T-cell (primary cell): ENCODE results near the gene HPS3. TPM values are rescaled to one million over a fixed set of nuclear protein-coding genes. Genes with fewer than 3 reads are reported as not detected.

Experiments
- ATAC-seq, 4 experiments: fragments of 200-7000 bp in 3 of 4; fragments of 150-1000 bp in 1 of 4; cut with Tn5 transposase; replicated peaks in 1 of 4; 1 replicate in 3 of 4; 2 replicates in 1 of 4; pipeline ENCODE4 v1.10.0; 2021; ENCODE audit warnings: moderate library complexity in 3 of 4, mild to moderate bottlenecking in 2 of 4, moderate number of reproducible peaks in 1 of 4
- CTCF ChIA-PET, 2 donors: fragments of 300-600 bp; sonication (Branson Sonifier 250); formaldehyde crosslinking; loops; one replicate each; lab custom pipeline; 2022; ENCODE audit warnings: antibody characterized with exemption in 2 of 2; lab: Charles Lee
- POLR2A ChIA-PET, 2 donors: fragments of 300-600 bp; sonication (Branson Sonifier 250); formaldehyde crosslinking; loops; one replicate each; lab custom pipeline; 2022; ENCODE audit warnings: antibody characterized with exemption in 2 of 2; lab: Charles Lee
- DNase-seq, 35 experiments: peaks; one replicate each; pipeline versions ENCODE4 v3.0.0 to v3.0.0-alpha.2; 2013 to 2023
- H3K27ac ChIP-seq: one replicate; pipeline ENCODE4 v1.5.1; 2013; ENCODE audit warnings: low read length
- H3K27me3 ChIP-seq, 2 experiments: replicated peaks in 1 of 2; 1 replicate in 1 of 2; 2 replicates in 1 of 2; pipeline versions ENCODE4 v1.6.1 to v1.7.0; 2013; ENCODE audit warnings: low read length in 1 of 2, mixed read lengths in 1 of 2; ENCODE audit not compliant: control insufficient read depth in 2 of 2, insufficient read depth in 2 of 2; ENCODE audit errors: extremely low read depth in 1 of 2
- H3K36me3 ChIP-seq, 2 donors: 1 replicate in 1 of 2; 2 replicates in 1 of 2; pipeline versions ENCODE4 v1.6.1 to v1.7.0; 2013; ENCODE audit warnings: low read length in 1 of 2; ENCODE audit not compliant: control insufficient read depth in 2 of 2, insufficient read depth in 1 of 2; ENCODE audit errors: extremely low read depth in 1 of 2
- H3K4me1 ChIP-seq, 2 experiments: 1 replicate in 1 of 2; 2 replicates in 1 of 2; pipeline versions ENCODE4 v1.6.1 to v1.7.0; 2013; ENCODE audit warnings: low read length in 2 of 2, mixed read lengths in 1 of 2; ENCODE audit not compliant: insufficient read depth in 2 of 2, control insufficient read depth in 1 of 2; ENCODE audit errors: extremely low read depth in 1 of 2
- H3K4me3 ChIP-seq, 2 donors: 1 replicate in 1 of 2; 2 replicates in 1 of 2; pipeline versions ENCODE4 v1.5.1 to v1.7.0; 2013; ENCODE audit warnings: mild to moderate bottlenecking in 2 of 2, low read length in 1 of 2, moderate library complexity in 1 of 2; ENCODE audit not compliant: control insufficient read depth in 1 of 2; ENCODE audit errors: extremely low read depth in 1 of 2
- H3K9me3 ChIP-seq: 2 replicates; pipeline ENCODE4 v1.7.0; 2013
- H3K27ac Mint-ChIP-seq, 2 donors: one replicate each; pipeline ENCODE4 v1.8.0; 2020 to 2021; ENCODE audit warnings: mild to moderate bottlenecking in 2 of 2, mixed read lengths in 2 of 2
- H3K27me3 Mint-ChIP-seq, 2 donors: one replicate each; pipeline ENCODE4 v1.8.0; 2021 to 2022; ENCODE audit warnings: mixed read lengths in 2 of 2
- H3K36me3 Mint-ChIP-seq: one replicate; pipeline ENCODE4 v1.8.0; 2021; ENCODE audit warnings: mixed read lengths
- H3K4me1 Mint-ChIP-seq, 3 donors: one replicate each; pipeline ENCODE4 v1.8.0; 2020 to 2022; ENCODE audit warnings: mixed read lengths in 3 of 3, mild to moderate bottlenecking in 1 of 3
- H3K4me3 Mint-ChIP-seq, 3 donors: one replicate each; pipeline ENCODE4 v1.8.0; 2020 to 2022; ENCODE audit warnings: mild to moderate bottlenecking in 3 of 3, mixed read lengths in 3 of 3, moderate library complexity in 3 of 3
- H3K9me3 Mint-ChIP-seq, 3 donors: one replicate each; pipeline ENCODE4 v1.8.0; 2020 to 2022; ENCODE audit warnings: mixed read lengths in 3 of 3
- WGBS: methylation state at CpG from one replicate; pipeline ENCODE4 v1.1.5; 2013; ENCODE audit warnings: missing lambda C conversion rate; ENCODE audit not compliant: insufficient coverage; 5-methylcytosine and 5-hydroxymethylcytosine counted together
- total RNA-seq, 35 experiments: library from RNA in 6 of 35; stranded (reverse) in 6 of 35; fragments of 120-200 nt in 1 of 35; gene quantifications; one replicate each; pipeline versions ENCODE4 v1.2.1 to v1.2.4 and lab custom pipeline; 2013 to 2026

HPS3 gene
- total RNA-seq, 5 donors from 2014 or later (not counting 1 experiment from before 2014, with no cell fraction given): 18.6 to 28.4 (median 21.5) TPM

DNA sequence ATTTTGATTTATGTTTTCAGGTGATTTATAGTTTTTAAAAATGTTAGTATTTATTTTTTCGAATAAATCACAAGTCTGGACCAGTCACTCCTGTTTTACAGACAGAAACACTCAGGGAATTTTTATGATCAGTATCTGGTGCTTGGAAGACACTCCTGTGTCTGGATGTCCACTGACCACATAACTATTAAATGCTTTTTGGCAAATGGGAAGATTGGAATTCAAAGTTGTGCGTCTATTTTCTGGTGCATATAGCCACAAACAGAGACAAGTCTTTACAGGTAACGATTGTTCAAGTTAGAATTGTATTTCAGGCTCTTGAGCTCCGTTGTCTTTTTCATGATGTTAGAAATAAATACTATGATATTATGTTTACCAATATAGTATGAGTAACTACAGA lies 80.0 kb downstream of the HPS3 start:
- Mint-ChIP-seq H3K4me1 (no peaks in the 10 kb centered on the region), H3K36me3 (no peaks in the 10 kb centered on the region), H3K27me3 (peaks cover 6 to 13% of the 10 kb centered on the region in 2 donors), H3K9me3 (no peaks in the 10 kb centered on the region), H3K27ac (no peak overlapping the region), H3K4me3 (no peak overlapping the region)
- H3K27ac ChIP-seq: no peak overlapping the region
- WGBS: no CpG with 5 or more reads among the region's 4 CpGs
- no peak for DNase-seq
- no peaks in the 10 kb centered on the region for H3K4me1 ChIP-seq
- no peaks in the 10 kb centered on the region for H3K27me3 ChIP-seq
- POLR2A ChIA-PET: no interaction called here
- H3K9me3 ChIP-seq: no peaks in the 10 kb centered on the region
- H3K4me3 ChIP-seq: no peak overlapping the region
- H3K36me3 ChIP-seq: no peaks in the 10 kb centered on the region
- CTCF ChIA-PET: interaction anchor here in 1 of 2 donors (0.7 kb wide), 1 partner anchor 218 kb away, joined by 3 read pairs; no protein-coding TSS in a partner anchor
- no peak for ATAC-seq

DNA sequence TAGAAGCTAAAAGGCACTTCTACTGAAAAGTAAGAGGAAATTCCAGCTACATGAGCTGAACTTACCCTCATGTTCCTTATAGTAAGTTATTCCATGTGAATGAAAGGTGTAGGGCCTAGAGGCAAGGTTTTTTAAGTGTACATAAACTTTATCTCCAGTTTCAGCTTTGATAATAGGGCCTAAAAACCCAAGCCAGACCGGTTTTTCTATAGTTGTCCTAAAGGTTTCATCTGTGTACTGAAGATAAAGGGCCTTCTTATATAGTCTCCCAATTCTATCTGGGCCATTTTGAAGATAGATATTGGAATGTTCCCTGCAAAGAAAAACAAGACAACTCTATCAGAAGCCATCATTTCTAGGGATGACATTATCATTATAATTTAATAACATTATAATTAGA lies 82.9 kb downstream of the HPS3 start:
- Mint-ChIP-seq H3K36me3 (no peaks in the 10 kb centered on the region), H3K27ac (no peak overlapping the region), H3K4me3 (no peak overlapping the region), H3K4me1 (no peaks in the 10 kb centered on the region), H3K27me3 (peaks cover 6 to 9% of the 10 kb centered on the region in 2 donors), H3K9me3 (no peaks in the 10 kb centered on the region)
- no peak for DNase-seq
- Histone ChIP-seq H3K36me3 (no peaks in the 10 kb centered on the region), H3K9me3 (no peaks in the 10 kb centered on the region), H3K27ac (no peak overlapping the region), H3K27me3 (no peaks in the 10 kb centered on the region), H3K4me1 (no peaks in the 10 kb centered on the region), H3K4me3 (no peak overlapping the region)
- POLR2A ChIA-PET: no interaction called here
- WGBS: no CpG with 5 or more reads among the region's 1 CpG
- CTCF ChIA-PET: no interaction called here
- ATAC-seq: no peak

DNA sequence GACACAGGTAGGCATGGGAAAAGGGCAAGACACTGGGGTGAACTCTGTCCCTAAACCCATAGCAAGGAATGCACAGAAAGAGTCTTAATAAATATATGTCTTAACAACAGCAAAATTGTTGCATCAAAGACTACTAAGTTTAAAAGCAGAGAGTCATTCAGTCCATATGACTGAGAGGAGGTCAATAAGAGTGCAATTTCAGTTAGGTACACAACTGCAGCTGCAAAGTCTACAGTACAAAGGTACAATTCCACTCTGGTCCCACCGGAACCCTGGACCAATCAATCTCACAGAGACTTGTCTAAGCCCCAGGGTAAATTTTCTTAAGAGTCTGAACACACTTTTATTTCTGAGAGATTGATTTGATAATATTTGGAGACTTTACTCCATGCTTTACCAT lies 85.3 kb downstream of the HPS3 start:
- DNase-seq (no peak), ATAC-seq (no peak)
- H3K4me1 Mint-ChIP-seq: no peaks in the 10 kb centered on the region
- peaks cover 4 to 7% of the 10 kb centered on the region in 2 donors for H3K27me3 Mint-ChIP-seq
- no peak overlapping the region for H3K4me3 ChIP-seq
- CTCF ChIA-PET: no interaction called here
- no peak overlapping the region for H3K27ac ChIP-seq
- H3K4me3 Mint-ChIP-seq: no peak overlapping the region
- no peaks in the 10 kb centered on the region for H3K4me1 ChIP-seq
- H3K27me3 ChIP-seq: no peaks in the 10 kb centered on the region
- POLR2A ChIA-PET: no interaction called here
- no peaks in the 10 kb centered on the region for H3K36me3 Mint-ChIP-seq
- no peak overlapping the region for H3K27ac Mint-ChIP-seq
- H3K9me3 ChIP-seq: no peaks in the 10 kb centered on the region
- no peaks in the 10 kb centered on the region for H3K9me3 Mint-ChIP-seq
- H3K36me3 ChIP-seq: no peaks in the 10 kb centered on the region
- no CpG with 5 or more reads among the region's 1 CpG for WGBS

DNA sequence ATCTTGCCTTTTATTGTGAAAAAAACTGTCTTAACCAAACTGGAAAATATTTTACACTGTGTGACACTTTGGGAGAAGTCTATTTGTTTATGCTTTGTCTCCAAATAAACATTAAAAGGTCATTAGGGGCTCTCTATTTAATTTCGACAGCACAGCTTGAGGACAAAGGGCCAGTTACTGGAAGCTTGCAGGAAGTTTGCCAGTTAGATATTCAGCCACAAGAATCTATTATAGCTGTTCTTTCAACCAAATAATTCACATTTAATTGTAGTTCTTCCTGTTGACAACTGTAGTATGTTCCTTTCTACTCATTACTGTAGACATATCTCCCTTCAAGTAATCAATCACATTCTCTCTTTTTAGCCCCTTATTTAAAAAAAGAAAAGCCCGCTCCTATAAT lies 86.1 kb downstream of the HPS3 start:
- Mint-ChIP-seq H3K4me3 (no peak overlapping the region), H3K27ac (no peak overlapping the region), H3K9me3 (no peaks in the 10 kb centered on the region), H3K27me3 (peaks cover 1 to 4% of the 10 kb centered on the region in 2 donors), H3K4me1 (no peaks in the 10 kb centered on the region), H3K36me3 (no peaks in the 10 kb centered on the region)
- Histone ChIP-seq H3K27ac (no peak overlapping the region), H3K4me1 (no peaks in the 10 kb centered on the region), H3K4me3 (no peak overlapping the region), H3K36me3 (no peaks in the 10 kb centered on the region), H3K9me3 (no peaks in the 10 kb centered on the region), H3K27me3 (no peaks in the 10 kb centered on the region)
- no CpG with 5 or more reads among the region's 2 CpGs for WGBS
- no peak for ATAC-seq
- ChIA-PET CTCF (no interaction called here), POLR2A (no interaction called here)
- no peak for DNase-seq

DNA sequence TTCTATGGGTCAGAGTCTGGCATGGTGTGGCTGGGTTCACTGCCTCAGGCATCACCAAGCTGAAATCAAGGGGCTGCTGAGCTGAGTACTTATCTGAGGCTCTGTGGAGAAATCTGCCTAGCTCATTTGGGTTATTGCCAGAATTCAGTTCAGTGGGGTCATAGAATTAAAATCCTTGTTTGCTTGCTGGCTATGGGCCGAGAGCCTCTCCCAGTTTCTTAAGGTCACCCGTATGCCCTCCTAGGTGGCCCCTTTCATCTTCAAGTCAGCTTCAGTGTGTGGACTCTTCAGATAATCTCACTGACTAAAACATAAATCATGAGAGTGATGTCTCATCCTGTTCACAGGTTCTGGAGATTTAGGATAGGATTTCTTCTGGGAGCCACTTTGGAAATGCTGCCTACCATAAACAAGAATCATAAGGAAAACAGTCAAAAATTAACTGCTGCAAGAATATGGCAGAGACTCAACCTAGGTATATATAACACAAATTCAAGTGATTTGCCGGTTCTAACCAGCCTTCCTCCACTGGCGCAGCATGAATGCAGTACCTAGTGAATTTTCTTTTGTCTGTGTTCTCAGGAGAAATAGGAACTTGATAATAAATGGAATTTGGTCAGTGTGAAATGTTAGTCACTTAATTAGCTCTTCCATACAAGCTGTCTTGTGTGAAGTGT lies 86.9 kb downstream of the HPS3 start:
- H3K36me3 ChIP-seq: no peaks in the 10 kb centered on the region
- no peaks in the 10 kb centered on the region for H3K27me3 ChIP-seq
- no peaks in the 10 kb centered on the region for H3K4me1 Mint-ChIP-seq
- peaks cover 0 to 1% of the 10 kb centered on the region in 2 donors for H3K27me3 Mint-ChIP-seq
- H3K27ac ChIP-seq: no peak overlapping the region
- H3K4me1 ChIP-seq: no peaks in the 10 kb centered on the region
- H3K4me3 ChIP-seq: no peak overlapping the region
- H3K36me3 Mint-ChIP-seq: no peaks in the 10 kb centered on the region
- H3K9me3 Mint-ChIP-seq: no peaks in the 10 kb centered on the region
- no peak overlapping the region for H3K4me3 Mint-ChIP-seq
- DNase-seq: no peak
- ChIA-PET CTCF (interaction anchor here in 1 of 2 donors (0.6 kb wide), 1 partner anchor 245 kb away, joined by 9 read pairs; no protein-coding TSS in a partner anchor), POLR2A (interaction anchor here (0.6 kb wide), 2 partner anchors 10 to 33 kb away, joined by 3 to 4 read pairs; no protein-coding TSS in a partner anchor)
- no peak overlapping the region for H3K27ac Mint-ChIP-seq
- no peak for ATAC-seq
- 76% methylated on average over 2 of the region's 4 CpGs for WGBS
- no peaks in the 10 kb centered on the region for H3K9me3 ChIP-seq

DNA sequence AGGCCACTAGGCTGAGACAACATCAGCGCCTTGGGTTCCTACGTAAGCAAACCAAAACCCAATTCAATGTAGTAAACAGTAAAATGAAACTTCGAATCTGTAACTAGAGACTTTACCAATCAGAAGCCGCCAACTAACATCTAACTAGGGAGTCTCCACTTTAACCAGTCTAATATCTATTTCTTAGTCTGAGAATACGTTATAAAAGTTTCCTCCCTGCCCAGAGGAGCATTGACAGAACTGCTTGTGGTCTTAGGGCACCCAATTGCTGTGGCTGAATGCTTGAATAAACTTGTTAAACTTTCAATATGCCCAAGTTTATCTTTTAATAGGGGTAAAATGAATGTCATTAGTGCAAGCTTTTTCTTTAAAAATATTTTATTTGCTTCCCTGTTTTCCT lies 87.9 kb downstream of the HPS3 start:
- CTCF ChIA-PET: no interaction called here
- no peaks in the 10 kb centered on the region for H3K36me3 ChIP-seq

More for the DNA sequence above, 87.9 kb downstream of the HPS3 start:
- POLR2A ChIA-PET: no interaction called here
- Histone ChIP-seq H3K9me3 (no peaks in the 10 kb centered on the region), H3K27me3 (no peaks in the 10 kb centered on the region), H3K27ac (no peak overlapping the region), H3K4me1 (no peaks in the 10 kb centered on the region), H3K4me3 (no peak overlapping the region)
- Mint-ChIP-seq H3K27me3 (peaks cover 0 to 1% of the 10 kb centered on the region in 2 donors), H3K4me3 (no peak overlapping the region), H3K27ac (no peak overlapping the region), H3K9me3 (no peaks in the 10 kb centered on the region), H3K4me1 (no peaks in the 10 kb centered on the region), H3K36me3 (no peaks in the 10 kb centered on the region)
- DNase-seq: no peak
- WGBS: 100% methylated on average over 1 of the region's 5 CpGs
- ATAC-seq: no peak
